PC-9 (cell line): ENCODE data around the gene PPP2R3B.

Experiments
- EZH2 ChIP-seq: fragments of 200-600 bp; sonication (generic); IDR thresholded peaks from 2 replicates; pipeline ENCODE4 v1.8.0; 2017; ENCODE audit warnings: antibody characterized with exemption, low read depth
- TF ChIP-seq, protein P1 (sequence below): fragments of 200-600 bp; sonication (generic); conservative IDR thresholded peaks from 2 replicates; pipeline ENCODE4 v1.6.1; 2017; ENCODE audit warnings: mixed run types, antibody characterized with exemption, mild to moderate bottlenecking, moderate library complexity

DNA sequence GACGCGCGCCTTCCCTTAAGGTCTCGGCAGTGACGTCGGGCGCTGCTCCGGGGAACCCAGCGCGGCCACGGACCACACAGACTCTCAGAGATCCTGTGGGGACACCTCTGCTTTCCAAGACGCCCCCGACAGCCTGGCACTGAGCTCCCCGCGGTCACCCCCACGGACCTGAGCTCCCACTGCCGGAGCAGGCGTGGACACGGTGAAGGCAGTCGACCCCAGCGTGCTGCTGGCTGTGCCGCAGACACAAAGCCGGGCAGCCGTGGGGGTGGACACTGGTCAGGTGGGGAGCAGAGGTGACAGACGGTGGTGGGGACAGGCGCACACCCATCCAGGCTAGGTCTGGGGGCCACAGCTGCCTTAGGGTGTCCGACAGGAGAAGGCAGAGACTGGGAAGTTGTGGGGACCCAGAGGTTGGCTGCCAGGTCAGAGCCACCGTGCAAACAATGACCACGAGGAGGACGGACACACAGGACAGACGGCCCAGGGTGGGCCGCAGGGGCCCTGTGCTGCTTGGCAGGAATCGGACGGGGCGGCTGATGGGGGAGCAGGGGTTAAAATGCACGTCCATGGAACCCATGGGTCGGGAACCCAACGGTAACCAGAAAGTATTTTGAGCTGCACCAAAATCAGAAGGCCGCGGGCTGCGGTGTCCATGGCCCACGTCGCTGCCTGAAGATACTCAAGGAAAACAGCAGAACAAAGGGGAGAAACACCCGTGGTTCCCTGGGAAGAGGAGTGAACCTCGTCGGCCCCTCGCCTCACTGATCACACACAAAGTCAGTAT is 51.5 kb downstream of the PPP2R3B start:
- no peak for TF ChIP-seq EZH2
- TF ChIP-seq, protein P1, sequence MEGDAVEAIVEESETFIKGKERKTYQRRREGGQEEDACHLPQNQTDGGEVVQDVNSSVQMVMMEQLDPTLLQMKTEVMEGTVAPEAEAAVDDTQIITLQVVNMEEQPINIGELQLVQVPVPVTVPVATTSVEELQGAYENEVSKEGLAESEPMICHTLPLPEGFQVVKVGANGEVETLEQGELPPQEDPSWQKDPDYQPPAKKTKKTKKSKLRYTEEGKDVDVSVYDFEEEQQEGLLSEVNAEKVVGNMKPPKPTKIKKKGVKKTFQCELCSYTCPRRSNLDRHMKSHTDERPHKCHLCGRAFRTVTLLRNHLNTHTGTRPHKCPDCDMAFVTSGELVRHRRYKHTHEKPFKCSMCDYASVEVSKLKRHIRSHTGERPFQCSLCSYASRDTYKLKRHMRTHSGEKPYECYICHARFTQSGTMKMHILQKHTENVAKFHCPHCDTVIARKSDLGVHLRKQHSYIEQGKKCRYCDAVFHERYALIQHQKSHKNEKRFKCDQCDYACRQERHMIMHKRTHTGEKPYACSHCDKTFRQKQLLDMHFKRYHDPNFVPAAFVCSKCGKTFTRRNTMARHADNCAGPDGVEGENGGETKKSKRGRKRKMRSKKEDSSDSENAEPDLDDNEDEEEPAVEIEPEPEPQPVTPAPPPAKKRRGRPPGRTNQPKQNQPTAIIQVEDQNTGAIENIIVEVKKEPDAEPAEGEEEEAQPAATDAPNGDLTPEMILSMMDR = no peak
